Osteoblast (primary cell): ENCODE data around the gene TMPRSS5. TPM values are rescaled to one million over a fixed set of nuclear protein-coding genes. Genes with fewer than 3 reads are reported as not detected.

ENCODE experiments used
- DNase-seq: peaks from one replicate; pipeline ENCODE4 v3.0.0; 2011; ENCODE audit warnings: low spot score, mixed read lengths; ENCODE audit not compliant: insufficient read length; ENCODE audit errors: missing footprints
- H2AFZ ChIP-seq: 2 replicates; pipeline ENCODE4 v1.6.0; 2011; ENCODE audit warnings: mild to moderate bottlenecking, low read length
- H3K27ac ChIP-seq: 2 replicates; pipeline ENCODE4 v1.5.1; 2011; ENCODE audit warnings: mild to moderate bottlenecking, low read depth, low read length, moderate library complexity
- H3K27me3 ChIP-seq: 2 replicates; pipeline ENCODE4 v1.6.0; 2012; ENCODE audit warnings: mild to moderate bottlenecking, control low read depth, inconsistent platforms, low read length, moderate library complexity; ENCODE audit not compliant: insufficient read depth
- H3K36me3 ChIP-seq: 2 replicates; pipeline ENCODE4 v1.5.1; 2011; ENCODE audit warnings: mild to moderate bottlenecking, low read length, control low read depth, moderate library complexity; ENCODE audit not compliant: insufficient read depth
- H3K4me1 ChIP-seq: 2 replicates; pipeline ENCODE4 v1.5.1; 2011; ENCODE audit warnings: mild to moderate bottlenecking, low read length, control low read depth, moderate library complexity; ENCODE audit not compliant: insufficient read depth
- H3K4me2 ChIP-seq: 2 replicates; pipeline ENCODE4 v1.6.0; 2011; ENCODE audit warnings: mild to moderate bottlenecking, low read length; ENCODE audit not compliant: insufficient read depth
- H3K4me3 ChIP-seq: fragments of 200-600 bp; sonication (generic); 3 replicates; pipeline ENCODE4 v1.5.1; 2012; ENCODE audit warnings: mild to moderate bottlenecking, low read length, inconsistent platforms; ENCODE audit not compliant: insufficient read depth
- H3K79me2 ChIP-seq: 2 replicates; pipeline ENCODE4 v1.6.0; 2012; ENCODE audit warnings: mild to moderate bottlenecking, low read length, control low read depth, inconsistent platforms; ENCODE audit not compliant: insufficient read depth
- H3K9me3 ChIP-seq: 2 replicates; pipeline ENCODE4 v1.5.1; 2011; ENCODE audit warnings: low read depth, low read length, control low read depth
- H4K20me1 ChIP-seq: 2 replicates; pipeline ENCODE4 v1.6.0; 2012; ENCODE audit warnings: mild to moderate bottlenecking, low read length, control low read depth; ENCODE audit not compliant: insufficient read depth
- CTCF ChIP-seq: IDR thresholded peaks from 2 replicates; pipeline ENCODE4 v1.5.1; 2011; ENCODE audit warnings: mild to moderate bottlenecking, low read depth, low read length, moderate library complexity; ENCODE audit errors: extremely low read depth
- total RNA-seq: library from RNA; depleted of rRNA; stranded (reverse); fragments of >200 nt; gene quantifications from 2 replicates; pipeline ENCODE4 v1.2.3, GENCODE V29; 2012

Gene TMPRSS5
- total RNA-seq, 1 donor = 0.36 TPM

- Histone ChIP-seq H3K36me3 (no peaks in the 10 kb centered on the region), H3K79me2 (no peaks in the 10 kb centered on the region), H3K27me3 (no peaks in the 10 kb centered on the region), H3K9me3 (no peaks in the 10 kb centered on the region), H3K4me2 (no peak overlapping the region), H3K4me3 (no peak overlapping the region), H2AFZ (no peak overlapping the region), H3K27ac (no peak overlapping the region), H4K20me1 (no peaks in the 10 kb centered on the region), H3K4me1 (peaks cover 33% of the 10 kb centered on the region)
- no peak for DNase-seq
- TF ChIP-seq CTCF = no peak
These were observed 39.5 kb downstream of the TMPRSS5 start for GRCh38 chr11:113666584-113666983.

GRCh38 chr11:113664981-113665710 is 41.0 kb downstream of the TMPRSS5 start:
- Histone ChIP-seq H4K20me1 (no peaks in the 10 kb centered on the region), H3K79me2 (no peaks in the 10 kb centered on the region), H3K27me3 (no peaks in the 10 kb centered on the region), H2AFZ (peak overlapping the region; percentile 37), H3K27ac (peak overlapping the region; percentile 89), H3K9me3 (no peaks in the 10 kb centered on the region), H3K4me2 (peak overlapping the region; percentile 77), H3K4me1 (peaks cover 33% of the 10 kb centered on the region), H3K4me3 (peak overlapping the region; percentile 27), H3K36me3 (no peaks in the 10 kb centered on the region)
- no peak for TF ChIP-seq CTCF
- no peak for DNase-seq

GRCh38 chr11:113664069-113664980 is 41.8 kb downstream of the TMPRSS5 start:
- peaks cover 33% of the 10 kb centered on the region for H3K4me1 ChIP-seq

More at GRCh38 chr11:113664069-113664980, 41.8 kb downstream of the TMPRSS5 start:
- DNase-seq = peak; percentile 57
- Histone ChIP-seq H3K27me3 (no peaks in the 10 kb centered on the region), H4K20me1 (no peaks in the 10 kb centered on the region), H3K9me3 (no peaks in the 10 kb centered on the region), H2AFZ (no peak overlapping the region), H3K79me2 (no peaks in the 10 kb centered on the region), H3K27ac (peak overlapping the region; percentile 89), H3K36me3 (no peaks in the 10 kb centered on the region), H3K4me3 (peak overlapping the region; percentile 27), H3K4me2 (peak overlapping the region; percentile 77)
- TF ChIP-seq CTCF = no peak
